ENCODE measurements around the gene COL4A2.

COL4A2 gene

GRCh38 chr13:110519506-110519905 lies 212.4 kb downstream of the COL4A2 start:
- no peak for TF ChIP-seq CTCF (conservative IDR thresholded peaks at IDR 0.05; ENCODE audit: low read depth, low read length)
- no peak overlapping the region for H3K4me2 ChIP-seq
- H3K27ac ChIP-seq: no peak overlapping the region
- no peaks in the 10 kb centered on the region for H3K79me2 ChIP-seq (ENCODE audit: insufficient read depth, low read depth)
- peaks cover 8% of the 10 kb centered on the region for H3K4me1 ChIP-seq (ENCODE audit: low read depth, poor library complexity, severe bottlenecking)
- H3K9ac ChIP-seq: no peak overlapping the region
- no peaks in the 10 kb centered on the region for H3K36me3 ChIP-seq (ENCODE audit: insufficient read depth)
- no peaks in the 10 kb centered on the region for H3K27me3 ChIP-seq (ENCODE audit: insufficient read depth, low read depth)
- H2AFZ ChIP-seq (ENCODE audit: low read depth): no peak overlapping the region
- no peaks in the 10 kb centered on the region for H4K20me1 ChIP-seq (ENCODE audit: insufficient read depth)
- H3K4me3 ChIP-seq (IDR thresholded peaks at IDR 0.05; ENCODE audit: insufficient read depth, low read depth, low read length): no peak overlapping the region

DNA sequence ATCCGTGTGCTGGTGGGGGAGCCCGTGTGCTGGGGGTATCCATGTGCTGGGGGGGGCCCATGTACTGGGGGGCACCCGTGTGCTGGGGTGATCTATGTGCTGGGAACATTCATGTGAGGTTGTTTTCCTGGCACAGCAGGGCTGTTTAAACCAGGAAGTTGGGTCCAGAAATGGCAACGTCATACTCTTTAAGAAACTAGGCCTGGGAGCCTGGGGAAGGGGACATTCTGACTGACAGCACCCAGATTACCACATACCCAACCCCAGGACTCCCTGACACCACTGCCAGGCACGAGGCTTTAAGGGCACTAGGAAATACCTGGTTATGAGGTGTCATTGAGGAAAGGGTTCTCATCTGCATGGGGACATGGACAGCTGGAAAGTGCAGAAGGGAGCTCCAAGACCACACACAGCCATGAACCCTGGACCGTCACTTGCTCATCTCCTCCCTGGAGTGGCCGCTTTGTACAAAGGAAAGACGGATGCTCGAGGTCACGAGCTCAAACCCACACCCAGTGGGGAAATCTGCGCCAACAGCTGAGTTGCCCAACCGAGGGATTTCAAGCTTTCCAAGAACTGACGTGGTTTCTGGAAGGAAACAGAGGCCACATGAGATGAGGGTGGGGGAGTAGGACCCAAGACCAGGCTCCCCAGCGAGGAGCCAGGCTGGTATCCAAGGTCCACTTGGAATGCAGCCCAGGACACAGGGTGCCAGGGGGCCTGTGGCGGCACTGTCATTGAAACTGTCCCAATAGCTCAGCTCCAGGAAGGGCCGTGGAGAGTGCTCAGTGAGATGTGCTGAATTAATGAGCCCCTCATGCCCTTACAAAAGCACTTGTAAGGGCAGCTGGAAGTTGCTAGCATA lies 213.6 kb downstream of the COL4A2 start:
- H3K9ac ChIP-seq: no peak overlapping the region
- no peak overlapping the region for H3K4me2 ChIP-seq
- H3K4me3 ChIP-seq (IDR thresholded peaks at IDR 0.05; ENCODE audit: insufficient read depth, low read depth, low read length): no peak overlapping the region
- H3K79me2 ChIP-seq (ENCODE audit: insufficient read depth, low read depth): no peaks in the 10 kb centered on the region
- H3K4me1 ChIP-seq (ENCODE audit: low read depth, poor library complexity, severe bottlenecking): peaks cover 19% of the 10 kb centered on the region
- no peaks in the 10 kb centered on the region for H4K20me1 ChIP-seq (ENCODE audit: insufficient read depth)
- no peak overlapping the region for H2AFZ ChIP-seq (ENCODE audit: low read depth)
- TF ChIP-seq CTCF (conservative IDR thresholded peaks at IDR 0.05; ENCODE audit: low read depth, low read length): no peak
- H3K27ac ChIP-seq: no peak overlapping the region
- no peaks in the 10 kb centered on the region for H3K36me3 ChIP-seq (ENCODE audit: insufficient read depth)
- H3K27me3 ChIP-seq (ENCODE audit: insufficient read depth, low read depth): no peaks in the 10 kb centered on the region

GRCh38 chr13:110521296-110521680 lies 214.2 kb downstream of the COL4A2 start:
- Histone ChIP-seq H3K79me2 (ENCODE audit: insufficient read depth, low read depth) (no peaks in the 10 kb centered on the region), H3K27ac (no peak overlapping the region), H3K4me1 (ENCODE audit: low read depth, poor library complexity, severe bottlenecking) (peaks cover 26% of the 10 kb centered on the region), H3K4me2 (no peak overlapping the region), H3K9ac (no peak overlapping the region), H3K4me3 (IDR thresholded peaks at IDR 0.05; ENCODE audit: insufficient read depth, low read depth, low read length) (no peak overlapping the region), H4K20me1 (ENCODE audit: insufficient read depth) (no peaks in the 10 kb centered on the region), H3K36me3 (ENCODE audit: insufficient read depth) (no peaks in the 10 kb centered on the region), H2AFZ (ENCODE audit: low read depth) (no peak overlapping the region), H3K27me3 (ENCODE audit: insufficient read depth, low read depth) (no peaks in the 10 kb centered on the region)
- TF ChIP-seq CTCF (conservative IDR thresholded peaks at IDR 0.05; ENCODE audit: low read depth, low read length): no peak

- Histone ChIP-seq H3K36me3 (ENCODE audit: insufficient read depth) (no peaks in the 10 kb centered on the region), H3K4me3 (IDR thresholded peaks at IDR 0.05; ENCODE audit: insufficient read depth, low read depth, low read length) (no peak overlapping the region), H3K4me1 (ENCODE audit: low read depth, poor library complexity, severe bottlenecking) (peaks cover 29% of the 10 kb centered on the region), H3K4me2 (no peak overlapping the region), H3K27ac (no peak overlapping the region), H3K9ac (no peak overlapping the region), H3K79me2 (ENCODE audit: insufficient read depth, low read depth) (no peaks in the 10 kb centered on the region), H2AFZ (ENCODE audit: low read depth) (no peak overlapping the region), H3K27me3 (ENCODE audit: insufficient read depth, low read depth) (no peaks in the 10 kb centered on the region), H4K20me1 (ENCODE audit: insufficient read depth) (no peaks in the 10 kb centered on the region)
- TF ChIP-seq CTCF (conservative IDR thresholded peaks at IDR 0.05; ENCODE audit: low read depth, low read length): no peak
Observed at GRCh38 chr13:110521946-110522345, 214.9 kb downstream of the COL4A2 start.
